ENCODE measurements around the gene TRAF2.

The TRAF2 gene

DNA sequence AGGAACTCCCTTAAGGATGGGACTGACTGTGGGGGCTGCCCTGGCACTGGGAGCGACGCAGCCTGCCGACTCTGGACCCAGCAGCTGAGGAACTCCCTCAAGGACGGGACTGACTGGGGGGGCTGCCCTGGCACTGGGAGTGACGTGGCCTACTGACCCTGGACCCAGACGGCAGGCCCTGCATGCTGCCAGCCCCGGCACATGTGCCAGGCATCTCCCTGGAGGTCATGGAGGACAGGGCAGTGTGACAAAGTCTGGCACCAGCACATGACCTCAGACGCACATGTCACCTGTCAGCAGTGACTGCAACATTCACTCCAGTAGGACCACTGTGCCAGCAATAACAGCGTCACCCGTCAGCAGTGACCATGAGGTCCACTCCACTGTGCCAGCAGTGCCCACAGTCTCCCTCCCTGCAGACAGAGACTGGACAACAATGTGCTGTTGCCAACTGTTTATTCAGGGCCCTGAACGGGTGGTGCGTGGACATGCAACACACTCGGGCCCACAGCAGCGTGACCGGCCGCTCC is 53.7 kb downstream of the TRAF2 start:
- TF ChIP-seq, protein P1, sequence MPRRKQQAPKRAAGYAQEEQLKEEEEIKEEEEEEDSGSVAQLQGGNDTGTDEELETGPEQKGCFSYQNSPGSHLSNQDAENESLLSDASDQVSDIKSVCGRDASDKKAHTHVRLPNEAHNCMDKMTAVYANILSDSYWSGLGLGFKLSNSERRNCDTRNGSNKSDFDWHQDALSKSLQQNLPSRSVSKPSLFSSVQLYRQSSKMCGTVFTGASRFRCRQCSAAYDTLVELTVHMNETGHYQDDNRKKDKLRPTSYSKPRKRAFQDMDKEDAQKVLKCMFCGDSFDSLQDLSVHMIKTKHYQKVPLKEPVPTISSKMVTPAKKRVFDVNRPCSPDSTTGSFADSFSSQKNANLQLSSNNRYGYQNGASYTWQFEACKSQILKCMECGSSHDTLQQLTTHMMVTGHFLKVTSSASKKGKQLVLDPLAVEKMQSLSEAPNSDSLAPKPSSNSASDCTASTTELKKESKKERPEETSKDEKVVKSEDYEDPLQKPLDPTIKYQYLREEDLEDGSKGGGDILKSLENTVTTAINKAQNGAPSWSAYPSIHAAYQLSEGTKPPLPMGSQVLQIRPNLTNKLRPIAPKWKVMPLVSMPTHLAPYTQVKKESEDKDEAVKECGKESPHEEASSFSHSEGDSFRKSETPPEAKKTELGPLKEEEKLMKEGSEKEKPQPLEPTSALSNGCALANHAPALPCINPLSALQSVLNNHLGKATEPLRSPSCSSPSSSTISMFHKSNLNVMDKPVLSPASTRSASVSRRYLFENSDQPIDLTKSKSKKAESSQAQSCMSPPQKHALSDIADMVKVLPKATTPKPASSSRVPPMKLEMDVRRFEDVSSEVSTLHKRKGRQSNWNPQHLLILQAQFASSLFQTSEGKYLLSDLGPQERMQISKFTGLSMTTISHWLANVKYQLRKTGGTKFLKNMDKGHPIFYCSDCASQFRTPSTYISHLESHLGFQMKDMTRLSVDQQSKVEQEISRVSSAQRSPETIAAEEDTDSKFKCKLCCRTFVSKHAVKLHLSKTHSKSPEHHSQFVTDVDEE (CRISPR knock-in tag; IDR thresholded peaks at IDR 0.05), result no peak
- TF ChIP-seq, protein P2, sequence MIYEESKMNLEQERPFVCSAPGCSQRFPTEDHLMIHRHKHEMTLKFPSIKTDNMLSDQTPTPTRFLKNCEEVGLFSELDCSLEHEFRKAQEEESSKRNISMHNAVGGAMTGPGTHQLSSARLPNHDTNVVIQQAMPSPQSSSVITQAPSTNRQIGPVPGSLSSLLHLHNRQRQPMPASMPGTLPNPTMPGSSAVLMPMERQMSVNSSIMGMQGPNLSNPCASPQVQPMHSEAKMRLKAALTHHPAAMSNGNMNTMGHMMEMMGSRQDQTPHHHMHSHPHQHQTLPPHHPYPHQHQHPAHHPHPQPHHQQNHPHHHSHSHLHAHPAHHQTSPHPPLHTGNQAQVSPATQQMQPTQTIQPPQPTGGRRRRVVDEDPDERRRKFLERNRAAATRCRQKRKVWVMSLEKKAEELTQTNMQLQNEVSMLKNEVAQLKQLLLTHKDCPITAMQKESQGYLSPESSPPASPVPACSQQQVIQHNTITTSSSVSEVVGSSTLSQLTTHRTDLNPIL (CRISPR knock-in tag; IDR thresholded peaks at IDR 0.05; ENCODE audit: low read depth), result no peak
- TF ChIP-seq ZC3H10 (CRISPR knock-in tag; IDR thresholded peaks at IDR 0.05) (no peak), ISL1 (CRISPR knock-in tag; IDR thresholded peaks at IDR 0.05) (no peak), ZFP3 (CRISPR knock-in tag; IDR thresholded peaks at IDR 0.05) (no peak), RARB (CRISPR knock-in tag; IDR thresholded peaks at IDR 0.05) (no peak), ESRRG (CRISPR knock-in tag; IDR thresholded peaks at IDR 0.05) (no peak), CSDC2 (CRISPR knock-in tag; IDR thresholded peaks at IDR 0.05) (no peak), ZNF565 (CRISPR knock-in tag; conservative IDR thresholded peaks at IDR 0.05; ENCODE audit: low read depth) (no peak), GLIS3 (CRISPR knock-in tag; IDR thresholded peaks at IDR 0.05) (no peak), ZNF70 (CRISPR knock-in tag; IDR thresholded peaks at IDR 0.05) (no peak)
- TF ChIP-seq, protein P3, sequence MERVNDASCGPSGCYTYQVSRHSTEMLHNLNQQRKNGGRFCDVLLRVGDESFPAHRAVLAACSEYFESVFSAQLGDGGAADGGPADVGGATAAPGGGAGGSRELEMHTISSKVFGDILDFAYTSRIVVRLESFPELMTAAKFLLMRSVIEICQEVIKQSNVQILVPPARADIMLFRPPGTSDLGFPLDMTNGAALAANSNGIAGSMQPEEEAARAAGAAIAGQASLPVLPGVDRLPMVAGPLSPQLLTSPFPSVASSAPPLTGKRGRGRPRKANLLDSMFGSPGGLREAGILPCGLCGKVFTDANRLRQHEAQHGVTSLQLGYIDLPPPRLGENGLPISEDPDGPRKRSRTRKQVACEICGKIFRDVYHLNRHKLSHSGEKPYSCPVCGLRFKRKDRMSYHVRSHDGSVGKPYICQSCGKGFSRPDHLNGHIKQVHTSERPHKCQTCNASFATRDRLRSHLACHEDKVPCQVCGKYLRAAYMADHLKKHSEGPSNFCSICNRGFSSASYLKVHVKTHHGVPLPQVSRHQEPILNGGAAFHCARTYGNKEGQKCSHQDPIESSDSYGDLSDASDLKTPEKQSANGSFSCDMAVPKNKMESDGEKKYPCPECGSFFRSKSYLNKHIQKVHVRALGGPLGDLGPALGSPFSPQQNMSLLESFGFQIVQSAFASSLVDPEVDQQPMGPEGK (CRISPR knock-in tag; IDR thresholded peaks at IDR 0.05; ENCODE audit: borderline replicate concordance), result no peak
- TF ChIP-seq, protein P4, sequence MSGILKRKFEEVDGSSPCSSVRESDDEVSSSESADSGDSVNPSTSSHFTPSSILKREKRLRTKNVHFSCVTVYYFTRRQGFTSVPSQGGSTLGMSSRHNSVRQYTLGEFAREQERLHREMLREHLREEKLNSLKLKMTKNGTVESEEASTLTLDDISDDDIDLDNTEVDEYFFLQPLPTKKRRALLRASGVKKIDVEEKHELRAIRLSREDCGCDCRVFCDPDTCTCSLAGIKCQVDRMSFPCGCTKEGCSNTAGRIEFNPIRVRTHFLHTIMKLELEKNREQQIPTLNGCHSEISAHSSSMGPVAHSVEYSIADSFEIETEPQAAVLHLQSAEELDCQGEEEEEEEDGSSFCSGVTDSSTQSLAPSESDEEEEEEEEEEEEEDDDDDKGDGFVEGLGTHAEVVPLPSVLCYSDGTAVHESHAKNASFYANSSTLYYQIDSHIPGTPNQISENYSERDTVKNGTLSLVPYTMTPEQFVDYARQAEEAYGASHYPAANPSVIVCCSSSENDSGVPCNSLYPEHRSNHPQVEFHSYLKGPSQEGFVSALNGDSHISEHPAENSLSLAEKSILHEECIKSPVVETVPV (CRISPR knock-in tag; IDR thresholded peaks at IDR 0.05), result no peak
- no peak for ATAC-seq

DNA sequence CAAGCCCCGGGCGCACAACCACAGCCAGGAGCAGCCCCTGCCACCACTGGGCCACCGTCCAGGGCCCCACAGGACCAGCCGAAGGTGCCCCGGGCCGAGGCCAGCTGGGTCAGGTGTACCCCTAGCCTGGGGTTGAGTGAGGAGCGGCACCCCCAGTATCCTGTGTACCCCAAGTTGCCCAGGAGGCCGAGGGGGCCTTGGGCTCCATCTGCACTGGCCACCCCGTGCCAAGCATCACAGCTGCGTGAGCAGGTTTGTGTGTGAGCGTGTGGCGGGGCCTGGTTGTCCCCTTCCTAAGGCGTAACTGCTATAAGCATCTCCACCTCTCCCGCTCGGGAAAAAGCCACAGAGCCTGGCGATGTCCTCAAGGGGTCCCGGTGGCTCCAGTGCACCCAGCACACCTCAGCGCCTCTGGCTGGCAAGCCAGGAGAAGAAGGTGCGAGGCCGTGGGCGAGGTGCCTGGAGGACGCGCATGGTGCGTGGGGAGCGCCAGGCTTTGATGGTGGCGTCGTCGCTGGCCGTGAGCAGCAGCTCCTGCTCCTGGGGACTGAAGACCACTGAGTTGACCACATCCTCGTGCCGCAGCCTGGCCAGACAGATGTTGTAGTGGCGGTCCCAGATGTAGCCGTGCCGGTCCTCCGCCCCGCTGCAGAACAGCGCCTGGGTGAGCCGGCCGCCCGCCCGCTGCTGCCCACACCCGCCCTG is 54.4 kb downstream of the TRAF2 start:
- TF ChIP-seq, protein P1 (CRISPR knock-in tag; IDR thresholded peaks at IDR 0.05), result no peak
- TF ChIP-seq CSDC2 (CRISPR knock-in tag; IDR thresholded peaks at IDR 0.05) (no peak), ESRRG (CRISPR knock-in tag; IDR thresholded peaks at IDR 0.05) (no peak), ZNF8 (CRISPR knock-in tag; IDR thresholded peaks at IDR 0.05) (no peak), ZFP30 (CRISPR knock-in tag; IDR thresholded peaks at IDR 0.05) (no peak)
- TF ChIP-seq, protein P5, sequence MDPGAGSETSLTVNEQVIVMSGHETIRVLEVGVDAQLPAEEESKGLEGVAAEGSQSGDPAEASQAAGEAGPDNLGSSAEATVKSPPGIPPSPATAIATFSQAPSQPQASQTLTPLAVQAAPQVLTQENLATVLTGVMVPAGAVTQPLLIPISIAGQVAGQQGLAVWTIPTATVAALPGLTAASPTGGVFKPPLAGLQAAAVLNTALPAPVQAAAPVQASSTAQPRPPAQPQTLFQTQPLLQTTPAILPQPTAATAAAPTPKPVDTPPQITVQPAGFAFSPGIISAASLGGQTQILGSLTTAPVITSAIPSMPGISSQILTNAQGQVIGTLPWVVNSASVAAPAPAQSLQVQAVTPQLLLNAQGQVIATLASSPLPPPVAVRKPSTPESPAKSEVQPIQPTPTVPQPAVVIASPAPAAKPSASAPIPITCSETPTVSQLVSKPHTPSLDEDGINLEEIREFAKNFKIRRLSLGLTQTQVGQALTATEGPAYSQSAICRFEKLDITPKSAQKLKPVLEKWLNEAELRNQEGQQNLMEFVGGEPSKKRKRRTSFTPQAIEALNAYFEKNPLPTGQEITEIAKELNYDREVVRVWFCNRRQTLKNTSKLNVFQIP (CRISPR knock-in tag; IDR thresholded peaks at IDR 0.05; ENCODE audit: borderline replicate concordance, low read depth), result no peak
- ATAC-seq, result no peak
